ENCODE results near the gene PC.

GRCh38 chr11:66975405-66976027 lies 17.3 kb upstream of the PC start:
- TF ChIP-seq EZH2 (IDR thresholded peaks at IDR 0.05; ENCODE audit: insufficient read depth, low read length) (no peak), CTCF (IDR thresholded peaks at IDR 0.05; ENCODE audit: insufficient read depth, low read depth, low read length) (no peak)

Data from astrocyte (in vitro differentiated cells and primary cell).